ENCODE results near the gene GAS2L3. TPM values are rescaled to one million over a fixed set of nuclear protein-coding genes. Genes with fewer than 3 reads are reported as not detected.

Gene GAS2L3
- polyA plus RNA-seq, 1 of the 3 experiments (the other 2 are of a cell fraction): 1.6 TPM

DNA sequence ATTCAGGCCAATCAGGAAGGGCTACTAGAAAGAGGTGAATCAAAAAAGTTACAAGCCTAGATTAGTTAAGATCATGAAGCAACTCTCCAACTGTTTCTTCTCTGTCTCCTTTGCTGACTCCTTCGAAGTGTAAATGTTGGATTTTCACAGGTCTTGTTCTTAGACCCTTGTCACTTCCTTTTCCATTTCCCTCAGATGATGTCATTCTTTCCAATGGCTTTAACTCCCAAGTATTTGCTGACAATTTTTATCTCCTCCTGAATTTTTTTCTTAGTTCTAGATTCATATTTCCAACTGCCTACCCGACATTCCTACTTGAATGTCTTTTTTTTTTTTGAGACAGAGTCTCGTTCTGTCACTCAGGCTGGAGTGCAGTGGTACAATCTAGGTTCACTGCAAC, 10.8 kb downstream of the GAS2L3 start:
- Histone ChIP-seq H3K27me3 (ENCODE audit: insufficient read depth) (no peaks in the 10 kb centered on the region), H4K20me1 (ENCODE audit: insufficient read depth) (no peaks in the 10 kb centered on the region), H3K9ac (no peak overlapping the region), H3K4me1 (ENCODE audit: control insufficient read depth in 1 of 2, insufficient read depth in 2 of 2, low read depth in 1 of 2, low read length in 1 of 2) (no peaks in the 10 kb centered on the region), H3K27ac (ENCODE audit: low read depth in 2 of 2, low read length in 1 of 2) (no peak overlapping the region), H3K4me3 (ENCODE audit: low read depth in 2 of 2, low read length in 1 of 2) (no peak overlapping the region), H3K79me2 (ENCODE audit: insufficient read depth) (peaks cover 89% of the 10 kb centered on the region), H3K9me3 (peaks cover 20% of the 10 kb centered on the region), H3K4me2 (no peak overlapping the region), H3K9me2 (no peaks in the 10 kb centered on the region), H3K36me3 (replicated peaks in 1 of 2; ENCODE audit: control insufficient read depth in 1 of 2, insufficient read depth in 2 of 2, low read length in 1 of 2) (peaks cover 0 to 5% of the 10 kb centered on the region in 2 experiments), H2AFZ (ENCODE audit: low read depth) (no peak overlapping the region), H3F3A (replicated peaks; ENCODE audit: insufficient read depth) (no peaks in the 10 kb centered on the region)
- POLR2A ChIA-PET: no interaction called here
- no peak for DNase-seq
- CTCF ChIA-PET: interaction anchor here (0.9 kb wide), 1 partner anchor 156 kb away, joined by 3 read pairs; no protein-coding TSS in a partner anchor
- WGBS (ENCODE audit: low lambda C conversion rate): 93% methylated on average over 3 of the region's 3 CpGs
- TF ChIP-seq GATA2 (CRISPR knock-in tag; IDR thresholded peaks at IDR 0.05) (no peak), FOSL2 (IDR thresholded peaks at IDR 0.05; ENCODE audit: borderline replicate concordance, low read depth) (no peak), TEAD4 (IDR thresholded peaks at IDR 0.05; ENCODE audit: borderline replicate concordance, insufficient read depth) (no peak), RXRA (IDR thresholded peaks at IDR 0.05; ENCODE audit: borderline replicate concordance, low read depth) (no peak), CHD2 (IDR thresholded peaks at IDR 0.05; ENCODE audit: low read length, partially characterized antibody) (no peak), TCF12 (IDR thresholded peaks at IDR 0.05) (no peak), YY1 (IDR thresholded peaks at IDR 0.05; ENCODE audit: low read depth) (no peak), RFX5 (IDR thresholded peaks at IDR 0.05; ENCODE audit: low read length) (no peak), FOXM1 (IDR thresholded peaks at IDR 0.05; ENCODE audit: low read depth) (no peak), GABPA (IDR thresholded peaks at IDR 0.05; ENCODE audit: low read depth) (no peak), ELF1 (IDR thresholded peaks at IDR 0.05) (no peak)
- TF ChIP-seq, protein P1, sequence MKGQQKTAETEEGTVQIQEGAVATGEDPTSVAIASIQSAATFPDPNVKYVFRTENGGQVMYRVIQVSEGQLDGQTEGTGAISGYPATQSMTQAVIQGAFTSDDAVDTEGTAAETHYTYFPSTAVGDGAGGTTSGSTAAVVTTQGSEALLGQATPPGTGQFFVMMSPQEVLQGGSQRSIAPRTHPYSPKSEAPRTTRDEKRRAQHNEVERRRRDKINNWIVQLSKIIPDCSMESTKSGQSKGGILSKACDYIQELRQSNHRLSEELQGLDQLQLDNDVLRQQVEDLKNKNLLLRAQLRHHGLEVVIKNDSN (IDR thresholded peaks at IDR 0.05; ENCODE audit: borderline replicate concordance, low read depth): no peak
- TF ChIP-seq, protein P2, sequence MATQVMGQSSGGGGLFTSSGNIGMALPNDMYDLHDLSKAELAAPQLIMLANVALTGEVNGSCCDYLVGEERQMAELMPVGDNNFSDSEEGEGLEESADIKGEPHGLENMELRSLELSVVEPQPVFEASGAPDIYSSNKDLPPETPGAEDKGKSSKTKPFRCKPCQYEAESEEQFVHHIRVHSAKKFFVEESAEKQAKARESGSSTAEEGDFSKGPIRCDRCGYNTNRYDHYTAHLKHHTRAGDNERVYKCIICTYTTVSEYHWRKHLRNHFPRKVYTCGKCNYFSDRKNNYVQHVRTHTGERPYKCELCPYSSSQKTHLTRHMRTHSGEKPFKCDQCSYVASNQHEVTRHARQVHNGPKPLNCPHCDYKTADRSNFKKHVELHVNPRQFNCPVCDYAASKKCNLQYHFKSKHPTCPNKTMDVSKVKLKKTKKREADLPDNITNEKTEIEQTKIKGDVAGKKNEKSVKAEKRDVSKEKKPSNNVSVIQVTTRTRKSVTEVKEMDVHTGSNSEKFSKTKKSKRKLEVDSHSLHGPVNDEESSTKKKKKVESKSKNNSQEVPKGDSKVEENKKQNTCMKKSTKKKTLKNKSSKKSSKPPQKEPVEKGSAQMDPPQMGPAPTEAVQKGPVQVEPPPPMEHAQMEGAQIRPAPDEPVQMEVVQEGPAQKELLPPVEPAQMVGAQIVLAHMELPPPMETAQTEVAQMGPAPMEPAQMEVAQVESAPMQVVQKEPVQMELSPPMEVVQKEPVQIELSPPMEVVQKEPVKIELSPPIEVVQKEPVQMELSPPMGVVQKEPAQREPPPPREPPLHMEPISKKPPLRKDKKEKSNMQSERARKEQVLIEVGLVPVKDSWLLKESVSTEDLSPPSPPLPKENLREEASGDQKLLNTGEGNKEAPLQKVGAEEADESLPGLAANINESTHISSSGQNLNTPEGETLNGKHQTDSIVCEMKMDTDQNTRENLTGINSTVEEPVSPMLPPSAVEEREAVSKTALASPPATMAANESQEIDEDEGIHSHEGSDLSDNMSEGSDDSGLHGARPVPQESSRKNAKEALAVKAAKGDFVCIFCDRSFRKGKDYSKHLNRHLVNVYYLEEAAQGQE (IDR thresholded peaks at IDR 0.05; ENCODE audit: low read depth, low read length): no peak

- peaks cover 0 to 6% of the 10 kb centered on the region in 2 experiments; a peak in 2 of 4 replicates for H3K4me1 ChIP-seq (ENCODE audit: control insufficient read depth in 1 of 2, insufficient read depth in 2 of 2, low read depth in 1 of 2, low read length in 1 of 2)
- H3K36me3 ChIP-seq (replicated peaks in 1 of 2; ENCODE audit: control insufficient read depth in 1 of 2, insufficient read depth in 2 of 2, low read length in 1 of 2): no peaks in the 10 kb centered on the region
- DNase-seq: no peak
- CTCF ChIA-PET: interaction anchor here (1.0 to 1.4 kb wide), 2 partner anchors 17 to 244 kb away, joined by 3 read pairs; no protein-coding TSS in a partner anchor
- H3K79me2 ChIP-seq (ENCODE audit: insufficient read depth): peaks cover 41% of the 10 kb centered on the region; the same call in 1 of the 2 replicates
- H4K20me1 ChIP-seq (ENCODE audit: insufficient read depth): no peaks in the 10 kb centered on the region
- H3K9me2 ChIP-seq: no peaks in the 10 kb centered on the region
- H3K4me2 ChIP-seq: no peak overlapping the region
- TF ChIP-seq, protein P2 (IDR thresholded peaks at IDR 0.05; ENCODE audit: low read depth, low read length): no peak
- TF ChIP-seq, protein P3, sequence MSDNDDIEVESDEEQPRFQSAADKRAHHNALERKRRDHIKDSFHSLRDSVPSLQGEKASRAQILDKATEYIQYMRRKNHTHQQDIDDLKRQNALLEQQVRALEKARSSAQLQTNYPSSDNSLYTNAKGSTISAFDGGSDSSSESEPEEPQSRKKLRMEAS (IDR thresholded peaks at IDR 0.05; ENCODE audit: low read depth): no peak
- TF ChIP-seq FOSL2 (IDR thresholded peaks at IDR 0.05; ENCODE audit: borderline replicate concordance, low read depth): no peak
- H3K9me3 ChIP-seq: peaks cover 3% of the 10 kb centered on the region; the same call in 1 of the 2 replicates
- no peak overlapping the region for H3K4me3 ChIP-seq (ENCODE audit: low read depth in 2 of 2, low read length in 1 of 2)
- H3F3A ChIP-seq (replicated peaks; ENCODE audit: insufficient read depth): no peaks in the 10 kb centered on the region
- POLR2A ChIA-PET: no interaction called here
- no peaks in the 10 kb centered on the region for H3K27me3 ChIP-seq (ENCODE audit: insufficient read depth)
- no peak overlapping the region for H3K27ac ChIP-seq (ENCODE audit: low read depth in 2 of 2, low read length in 1 of 2)
- H3K9ac ChIP-seq: no peak overlapping the region
- H2AFZ ChIP-seq (ENCODE audit: low read depth): no peak overlapping the region
- WGBS (ENCODE audit: low lambda C conversion rate): over 99% methylated on average over 4 of the region's 4 CpGs
Measured at GRCh38 chr12:100591979-100592378, 18.5 kb downstream of the GAS2L3 start.
